GM23338 (cell line): ENCODE measurements around the gene PBLD. TPM values are rescaled to one million over a fixed set of nuclear protein-coding genes. Genes with fewer than 3 reads are reported as not detected.

Source experiments
- ATAC-seq: fragments of 200-7000 bp; cut with Tn5 transposase; 3 replicates; pipeline ENCODE4 v1.9.1; 2020
- DNase-seq: peaks from one replicate; pipeline ENCODE4 v3.0.0-alpha.2; 2015; ENCODE audit warnings: low spot score
- H2AFZ ChIP-seq: fragments of 200-600 bp; sonication (generic); 2 replicates; pipeline ENCODE4 v1.8.0; 2016; ENCODE audit warnings: antibody characterized with exemption, mild to moderate bottlenecking, moderate library complexity
- H3F3A ChIP-seq: fragments of 200-600 bp; sonication (generic); replicated peaks from 2 replicates; pipeline ENCODE4 v1.8.0; 2017; ENCODE audit warnings: antibody characterized with exemption, mixed run types, low read depth
- H3K27ac ChIP-seq: fragments of 200-600 bp; sonication (generic); 2 replicates; pipeline ENCODE4 v1.6.1; 2016; ENCODE audit warnings: low read depth
- H3K27me3 ChIP-seq: fragments of 200-600 bp; sonication (generic); 2 replicates; pipeline ENCODE4 v1.8.0; 2016; ENCODE audit warnings: mild to moderate bottlenecking, mixed run types, moderate library complexity; ENCODE audit not compliant: insufficient read depth
- H3K36me3 ChIP-seq: fragments of 200-600 bp; sonication (generic); 2 replicates; pipeline ENCODE4 v1.8.0; 2016; ENCODE audit warnings: mild to moderate bottlenecking; ENCODE audit not compliant: insufficient read depth
- H3K4me1 ChIP-seq: fragments of 200-600 bp; sonication (generic); 2 replicates; pipeline ENCODE4 v1.8.0; 2016; ENCODE audit warnings: mild to moderate bottlenecking, moderate library complexity; ENCODE audit not compliant: insufficient read depth
- H3K4me2 ChIP-seq: fragments of 200-600 bp; sonication (generic); 2 replicates; pipeline ENCODE4 v1.7.1; 2017; ENCODE audit warnings: mixed run types
- H3K4me3 ChIP-seq: fragments of 200-600 bp; sonication (generic); 2 replicates; pipeline ENCODE4 v1.6.1; 2016; ENCODE audit warnings: mixed run types
- H3K79me2 ChIP-seq: fragments of 200-600 bp; sonication (generic); replicated peaks from 2 replicates; pipeline ENCODE4 v1.8.0; 2017; ENCODE audit warnings: mild to moderate bottlenecking; ENCODE audit not compliant: insufficient read depth
- H3K9me2 ChIP-seq: fragments of 200-600 bp; sonication (generic); 2 replicates; pipeline ENCODE4 v1.8.0; 2017; ENCODE audit not compliant: insufficient read depth
- H4K20me1 ChIP-seq: fragments of 200-600 bp; sonication (generic); replicated peaks from 2 replicates; pipeline ENCODE4 v1.8.0; 2017; ENCODE audit warnings: mild to moderate bottlenecking; ENCODE audit not compliant: insufficient read depth
- H3K27ac Mint-ChIP-seq: 2 replicates; pipeline ENCODE4 v1.8.0; 2020; ENCODE audit warnings: inconsistent platforms, mild to moderate bottlenecking, moderate library complexity, mixed read lengths
- H3K27me3 Mint-ChIP-seq: 3 replicates; pipeline ENCODE4 v1.8.0; 2022; ENCODE audit warnings: low read depth, mild to moderate bottlenecking, moderate library complexity, mixed read lengths, inconsistent platforms; ENCODE audit not compliant: insufficient read depth, poor library complexity
- H3K36me3 Mint-ChIP-seq: 3 replicates; pipeline ENCODE4 v1.8.0; 2021; ENCODE audit warnings: low read depth, mild to moderate bottlenecking, inconsistent platforms, moderate library complexity, mixed read lengths
- H3K4me1 Mint-ChIP-seq: 3 replicates; pipeline ENCODE4 v1.8.0; 2020; ENCODE audit warnings: mild to moderate bottlenecking, inconsistent platforms, mixed read lengths
- H3K4me3 Mint-ChIP-seq: 3 replicates; pipeline ENCODE4 v1.8.0; 2021; ENCODE audit warnings: moderate library complexity, mild to moderate bottlenecking, inconsistent platforms, mixed read lengths
- H3K9me3 Mint-ChIP-seq: 3 replicates; pipeline ENCODE4 v1.8.0; 2020; ENCODE audit warnings: moderate library complexity, mild to moderate bottlenecking, inconsistent platforms, mixed read lengths
- CTCF ChIP-seq, 2 experiments: fragments of 200-600 bp in 1 of 2; sonication (generic) in 1 of 2; conservative IDR thresholded peaks; 2 replicates each; pipeline versions ENCODE4 v1.5.1 to v1.6.1; 2016 to 2017; ENCODE audit warnings: antibody characterized with exemption in 2 of 2, low read depth in 2 of 2, mild to moderate bottlenecking in 2 of 2, moderate library complexity in 1 of 2
- EZH2 ChIP-seq: fragments of 200-600 bp; sonication (generic); IDR thresholded peaks from one replicate; pipeline ENCODE4 v1.8.0; 2017; ENCODE audit warnings: antibody characterized with exemption, mild to moderate bottlenecking, low read depth; ENCODE audit not compliant: unreplicated experiment
- EZH2phosphoT487 ChIP-seq: fragments of 200-600 bp; sonication (generic); IDR thresholded peaks from one replicate; pipeline ENCODE4 v1.8.1; 2018; ENCODE audit warnings: antibody characterized with exemption; ENCODE audit not compliant: unreplicated experiment
- NANOG ChIP-seq: IDR thresholded peaks from 2 replicates; pipeline ENCODE4 v1.6.1; 2016; ENCODE audit warnings: antibody characterized with exemption, borderline replicate concordance
- REST ChIP-seq: IDR thresholded peaks from one replicate; pipeline ENCODE4 v1.6.1; 2018; ENCODE audit warnings: antibody characterized with exemption; ENCODE audit not compliant: unreplicated experiment
- ZNF114 ChIP-seq: fragments of 250-450 bp; sonication (Bioruptor Pico); IDR thresholded peaks from 2 replicates; pipeline ENCODE4 v1.5.0; 2020; ENCODE audit warnings: mild to moderate bottlenecking, moderate library complexity
- ZNF331 ChIP-seq: fragments of 250-450 bp; sonication (Bioruptor Pico); IDR thresholded peaks from 2 replicates; pipeline ENCODE4 v1.5.0; 2020; ENCODE audit warnings: low read depth, mild to moderate bottlenecking, moderate library complexity
- ZNF462 ChIP-seq: fragments of 250-450 bp; sonication (Bioruptor Pico); IDR thresholded peaks from 2 replicates; pipeline ENCODE4 v1.5.0; 2020; ENCODE audit warnings: mild to moderate bottlenecking, moderate library complexity
- polyA plus RNA-seq: library from polyadenylated mRNA; unstranded; fragments of >200 nt; fragmentation: Nextera tagmentation; extraction: Ambion mirVana; gene quantifications from 2 replicates; pipeline ENCODE4 v1.2.1, GENCODE V29; 2016
- total RNA-seq: library from RNA; depleted of rRNA; stranded (reverse); fragments of >200 nt; shearing (Covaris generic); gene quantifications from 2 replicates; pipeline ENCODE4 v1.2.3, GENCODE V29; 2014

Gene PBLD
- total and polyA plus RNA-seq, 2 experiments from 2014 or later = 0.90 to 1.5 TPM

GRCh38 chr10:68269562-68270290 is 63.0 kb downstream of the PBLD start:
- Histone ChIP-seq H3K4me1 (no peaks in the 10 kb centered on the region), H3K36me3 (no peaks in the 10 kb centered on the region), H2AFZ (no peak overlapping the region), H3K4me2 (no peak overlapping the region), H4K20me1 (no peaks in the 10 kb centered on the region), H3K79me2 (no peaks in the 10 kb centered on the region), H3K4me3 (no peak overlapping the region), H3K9me2 (no peaks in the 10 kb centered on the region), H3K27ac (no peak overlapping the region), H3K27me3 (no peaks in the 10 kb centered on the region), H3F3A (no peaks in the 10 kb centered on the region)
- no peak overlapping the region for H3K27ac Mint-ChIP-seq
- no peaks in the 10 kb centered on the region for H3K36me3 Mint-ChIP-seq
- peaks cover 8% of the 10 kb centered on the region for H3K4me1 Mint-ChIP-seq
- ATAC-seq (no peak), DNase-seq (no peak)
- no peak overlapping the region for H3K4me3 Mint-ChIP-seq
- H3K9me3 Mint-ChIP-seq = peaks cover 8% of the 10 kb centered on the region
- TF ChIP-seq EZH2phosphoT487 (no peak), EZH2 (no peak), REST (no peak), ZNF462 (CRISPR knock-in tag) (no peak), ZNF331 (CRISPR knock-in tag) (no peak), CTCF (conservative IDR thresholded peaks at IDR 0.05; ENCODE audit: low read depth in 2 of 2) (no peak), ZNF114 (no peak), NANOG (no peak)
- no peaks in the 10 kb centered on the region for H3K27me3 Mint-ChIP-seq
